Lower lobe of right lung (tissue), 2 donors: ENCODE data around the gene PHKB. TPM values are rescaled to one million over a fixed set of nuclear protein-coding genes. Genes with fewer than 3 reads are reported as not detected.
"Not testable (repeated sequence)": the region's sequence is repeated elsewhere in the genome, so short reads cannot be mapped to it uniquely, and the experiment has no call there.

Experiments used
- ATAC-seq, 2 donors: fragments of 200-7000 bp; cut with Tn5 transposase; one replicate each; pipeline ENCODE4 v1.9.1; 2020 to 2022; ENCODE audit warnings: mild to moderate bottlenecking in 2 of 2, moderate library complexity in 2 of 2
- DNase-seq: peaks from one replicate; pipeline ENCODE4 v3.0.0-alpha.2; 2020
- H3K27ac ChIP-seq: fragments of 200-600 bp; one replicate; pipeline ENCODE4 v1.8.0; 2022
- H3K27me3 ChIP-seq: fragments of 200-600 bp; one replicate; pipeline ENCODE4 v1.8.0; 2022; ENCODE audit warnings: low read depth
- H3K36me3 ChIP-seq: fragments of 200-600 bp; one replicate; pipeline ENCODE4 v1.8.0; 2022; ENCODE audit warnings: mild to moderate bottlenecking
- H3K4me1 ChIP-seq: fragments of 200-600 bp; one replicate; pipeline ENCODE4 v1.8.0; 2022
- H3K4me3 ChIP-seq: fragments of 200-600 bp; one replicate; pipeline ENCODE4 v1.8.0; 2022; ENCODE audit warnings: mild to moderate bottlenecking
- H3K9me3 ChIP-seq: fragments of 200-600 bp; one replicate; pipeline ENCODE4 v1.8.0; 2022
- CTCF ChIP-seq: fragments of 200-600 bp; IDR thresholded peaks from one replicate; pipeline ENCODE4 v1.8.0; 2022; ENCODE audit warnings: antibody characterized with exemption, mild to moderate bottlenecking
- intact Hi-C: fragments of 100-400 bp; cut with DNase I; formaldehyde crosslinking; loops from one replicate; pipeline ENCODE4 v1.11.0; 2022
- total RNA-seq: library from RNA; stranded (reverse); fragmentation: NEBNext Ultra II Directional; extraction: Animal tissue kit (Norgen Biotek cat#: 25700); gene quantifications from one replicate; pipeline ENCODE4 v1.2.1, GENCODE V29; 2021
- donor health status: DM: no; HTN: yes; CAD: no; lungs with severe emphysema.

PHKB gene
- total RNA-seq, 1 donor from 2014 or later = 95.1 TPM

DNA sequence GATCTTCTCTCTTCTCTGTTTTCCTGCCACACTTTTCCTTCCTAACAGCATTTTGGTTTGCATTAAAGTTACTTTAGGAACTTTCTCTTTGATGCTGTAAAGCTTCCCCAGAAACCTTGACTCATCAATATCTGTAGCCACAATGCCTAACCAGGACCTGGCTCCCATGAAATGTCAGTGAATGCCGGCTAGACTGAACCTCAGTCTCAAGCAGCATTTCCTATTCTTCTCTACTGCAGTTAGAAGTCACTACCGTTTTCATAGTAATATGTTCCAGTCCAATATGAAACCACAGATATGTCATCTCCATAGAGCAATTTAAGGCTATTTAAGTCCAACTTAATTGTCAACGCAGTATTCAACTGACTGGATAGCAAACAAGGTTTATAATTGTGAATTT lies 29.2 kb upstream of the PHKB start:
- no peak for TF ChIP-seq CTCF
- peaks cover 14% of the 10 kb centered on the region for H3K36me3 ChIP-seq
- H3K27me3 ChIP-seq = no peaks in the 10 kb centered on the region
- no peaks in the 10 kb centered on the region for H3K9me3 ChIP-seq
- H3K4me3 ChIP-seq = no peak overlapping the region
- ATAC-seq (no peak), DNase-seq (no peak)
- intact Hi-C loops = no loop called here
- H3K27ac ChIP-seq = no peak overlapping the region
- H3K4me1 ChIP-seq = no peaks in the 10 kb centered on the region

DNA sequence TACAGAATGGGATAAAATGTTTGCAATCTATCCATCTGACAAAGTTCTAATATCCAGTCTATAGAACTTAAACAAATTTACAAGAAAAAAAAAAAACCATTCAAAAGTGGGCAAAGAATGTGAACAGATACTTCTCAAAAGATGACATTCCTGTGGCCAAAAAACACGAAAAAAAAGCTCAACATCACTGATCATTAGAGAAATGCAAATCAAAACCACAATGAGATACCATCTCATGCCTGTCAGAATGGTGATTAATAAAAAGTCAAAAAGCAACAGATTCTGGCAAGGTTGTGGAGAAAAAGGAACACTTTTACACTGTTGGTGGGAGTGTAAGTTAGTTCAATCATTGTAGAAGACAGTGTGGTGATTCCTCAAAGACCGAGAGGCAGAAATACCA lies 26.9 kb upstream of the PHKB start:
- DNase-seq, ATAC-seq, H3K9me3 ChIP-seq, intact Hi-C loops, H3K4me1 ChIP-seq, H3K27ac ChIP-seq, H3K27me3 ChIP-seq, H3K4me3 ChIP-seq, H3K36me3 ChIP-seq: not testable (repeated sequence)

- H3K27me3 ChIP-seq, H3K4me3 ChIP-seq, DNase-seq, H3K4me1 ChIP-seq, ATAC-seq, intact Hi-C loops, H3K36me3 ChIP-seq, H3K9me3 ChIP-seq, H3K27ac ChIP-seq: not testable (repeated sequence)
Observed at GRCh38 chr16:47440066-47440465, 21.1 kb upstream of the PHKB start.

DNA sequence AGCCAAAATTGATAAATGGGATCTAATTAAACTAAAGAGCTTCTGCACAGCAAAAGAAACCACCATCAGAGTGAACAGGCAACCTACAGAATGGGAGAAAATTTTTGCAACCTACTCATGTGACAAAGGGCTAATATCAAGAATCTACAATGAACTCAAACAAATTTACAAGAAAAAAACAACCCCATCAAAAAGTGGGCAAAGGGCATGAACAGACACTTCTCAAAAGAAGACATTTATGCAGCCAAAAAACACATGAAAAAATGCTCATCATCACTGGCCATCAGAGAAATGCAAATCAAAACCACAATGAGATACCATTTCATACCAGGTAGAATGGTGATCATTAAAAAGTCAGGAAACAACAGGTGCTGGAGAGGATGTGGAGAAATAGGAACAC lies 18.2 kb upstream of the PHKB start:
- ATAC-seq, H3K9me3 ChIP-seq, H3K27me3 ChIP-seq, DNase-seq, intact Hi-C loops, H3K4me1 ChIP-seq, H3K4me3 ChIP-seq, H3K27ac ChIP-seq: not testable (repeated sequence)
- peaks cover 12% of the 10 kb centered on the region for H3K36me3 ChIP-seq

DNA sequence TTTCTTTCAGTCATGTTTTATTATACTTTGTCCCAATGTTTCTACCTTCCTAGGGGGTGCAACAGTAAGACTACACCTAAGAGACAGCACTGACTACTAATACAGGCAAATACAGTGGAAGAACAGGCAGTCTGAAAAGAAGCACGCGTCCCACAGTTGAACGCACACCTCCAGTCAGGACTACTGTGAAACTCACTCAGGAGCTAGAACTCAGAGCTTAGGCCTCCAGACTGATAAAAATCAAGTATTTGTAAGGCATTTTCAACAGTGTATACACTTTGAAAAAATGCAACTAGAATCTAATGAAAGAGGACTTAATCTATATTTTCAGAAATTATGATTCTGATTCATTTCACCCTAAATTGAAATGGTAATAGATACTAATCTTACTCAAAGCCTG lies 14.7 kb upstream of the PHKB start:
- intact Hi-C loops = no loop called here
- Histone ChIP-seq H3K27ac (no peak overlapping the region), H3K4me3 (no peak overlapping the region), H3K27me3 (no peaks in the 10 kb centered on the region), H3K36me3 (peaks cover 29% of the 10 kb centered on the region), H3K9me3 (no peaks in the 10 kb centered on the region), H3K4me1 (peaks cover 4% of the 10 kb centered on the region)
- ATAC-seq (no peak), DNase-seq (no peak)
- no peak for TF ChIP-seq CTCF

DNA sequence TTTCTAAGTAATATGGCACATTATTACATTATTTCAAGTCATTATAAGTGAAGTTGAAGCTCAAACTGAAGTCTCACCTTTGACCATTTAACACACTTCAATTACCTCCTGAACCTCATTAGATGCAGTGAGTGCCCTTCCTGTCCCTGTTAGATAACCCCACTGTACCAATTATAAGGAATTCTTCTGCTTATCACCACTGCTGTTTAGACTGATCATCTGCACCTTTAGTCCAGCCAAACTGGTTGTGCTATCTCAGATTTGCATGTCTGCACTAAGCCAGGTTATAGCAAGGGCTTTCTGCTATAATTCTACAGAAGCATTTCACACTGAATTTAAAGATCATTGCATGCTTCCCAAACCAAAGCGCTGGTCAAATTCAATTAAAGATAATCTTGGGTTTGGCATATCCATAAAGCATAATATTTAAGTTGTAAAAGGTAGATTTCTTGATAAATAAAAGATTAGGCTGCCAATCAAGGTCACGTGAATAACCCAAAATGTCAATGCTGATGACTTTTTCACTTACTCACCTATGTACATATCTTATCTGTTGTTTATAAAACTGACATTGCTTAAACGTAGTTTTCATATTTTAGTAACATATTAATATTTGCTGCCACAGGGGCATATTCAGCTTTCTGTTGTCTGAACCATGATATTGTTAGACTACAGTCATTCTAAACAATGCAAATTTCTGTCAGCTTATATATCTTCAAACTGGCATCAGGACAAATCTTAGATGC lies 12.1 kb upstream of the PHKB start:
- no peak for TF ChIP-seq CTCF
- Histone ChIP-seq H3K9me3 (no peaks in the 10 kb centered on the region), H3K27ac (no peak overlapping the region), H3K4me3 (no peak overlapping the region), H3K4me1 (peaks cover 4% of the 10 kb centered on the region), H3K36me3 (peaks cover 54% of the 10 kb centered on the region), H3K27me3 (no peaks in the 10 kb centered on the region)
- ATAC-seq = no peak
- intact Hi-C loops = no loop called here
- DNase-seq = no peak

DNA sequence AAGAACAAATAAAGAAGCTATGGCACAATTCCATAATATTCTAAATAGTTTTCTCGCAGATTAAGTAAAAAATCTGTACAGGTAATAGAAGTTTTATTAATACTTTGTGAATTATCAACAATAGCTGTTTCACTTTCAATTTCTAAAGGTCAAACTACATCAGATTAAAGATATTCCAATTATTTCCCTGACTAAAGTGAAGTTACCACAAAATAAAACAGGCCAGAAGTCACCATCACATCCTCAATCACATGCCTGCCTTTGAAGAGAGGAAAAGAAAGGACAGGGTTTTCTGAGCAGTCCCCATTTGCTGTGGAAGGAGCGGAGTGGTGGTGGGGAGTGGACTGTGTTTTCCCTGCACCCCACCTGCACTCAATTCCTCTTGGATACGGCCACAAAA lies 11.3 kb upstream of the PHKB start:
- peaks cover 60% of the 10 kb centered on the region for H3K36me3 ChIP-seq

More for the DNA sequence above, 11.3 kb upstream of the PHKB start:
- Histone ChIP-seq H3K27ac (no peak overlapping the region), H3K4me3 (no peak overlapping the region), H3K9me3 (no peaks in the 10 kb centered on the region), H3K4me1 (peaks cover 4% of the 10 kb centered on the region), H3K27me3 (no peaks in the 10 kb centered on the region)
- intact Hi-C loops = no loop called here
- ATAC-seq (no peak), DNase-seq (no peak)
- TF ChIP-seq CTCF = no peak
